DMS153 treated with DMSO at 0.1 percent for 48 hours (cell line): ENCODE data around the gene DACT3.

Experiments
- DNase-seq: peaks from one replicate; lab custom pipeline; 2025; ENCODE audit not compliant: unreplicated experiment; lab: John Stamatoyannopoulos, UW

Gene DACT3

GRCh38 chr19:46668662-46669061 lies 7.7 kb upstream of the DACT3 start:
- DNase-seq, result no peak

- DNase-seq, result no peak
Observed at GRCh38 chr19:46665072-46665471, 4.1 kb upstream of the DACT3 start.

- DNase-seq, result peak; percentile 76
Observed at GRCh38 chr19:46661735-46662592, 982 bp upstream of the DACT3 start.

GRCh38 chr19:46660551-46661019 lies 397 bp downstream of the DACT3 start:
- DNase-seq, result no peak

- DNase-seq, result no peak
Observed at GRCh38 chr19:46660008-46660517, 919 bp downstream of the DACT3 start.

GRCh38 chr19:46659151-46660007 lies 1.6 kb downstream of the DACT3 start:
- DNase-seq, result no peak

- no peak for DNase-seq
Observed at GRCh38 chr19:46656541-46656940, 4.4 kb downstream of the DACT3 start.

GRCh38 chr19:46654621-46655152 lies 6.3 kb downstream of the DACT3 start:
- no peak for DNase-seq

- DNase-seq, result no peak
Observed at GRCh38 chr19:46650445-46650844, 10.5 kb downstream of the DACT3 start.

- no peak for DNase-seq
Observed at GRCh38 chr19:46648961-46649960, 11.7 kb downstream of the DACT3 start.

GRCh38 chr19:46648060-46648960 lies 12.7 kb downstream of the DACT3 start:
- no peak for DNase-seq

- DNase-seq, result no peak
Observed at GRCh38 chr19:46646402-46646801, 14.6 kb downstream of the DACT3 start.

- no peak for DNase-seq
Observed at GRCh38 chr19:46644720-46645119, 16.3 kb downstream of the DACT3 start.

GRCh38 chr19:46640656-46641055 lies 20.3 kb downstream of the DACT3 start:
- DNase-seq, result no peak

GRCh38 chr19:46639358-46640182 lies 21.4 kb downstream of the DACT3 start:
- DNase-seq, result no peak

GRCh38 chr19:46637224-46637623 lies 23.8 kb downstream of the DACT3 start:
- DNase-seq, result no peak

- DNase-seq, result no peak
Observed at GRCh38 chr19:46635920-46636761, 24.8 kb downstream of the DACT3 start, which contains the start of gene GNG8. Gene GNG8, minus strand, starts transcription at chr19:46636202. Its CDS starts 1,520 bp downstream, at chr19:46634682.
